GM12891 (cell line): Measurements from ENCODE around the gene NDUFA5.

ENCODE experiments used
- POLR2A ChIP-seq: IDR thresholded peaks from 2 replicates; pipeline ENCODE4 v1.6.1; 2011; ENCODE audit warnings: low read depth, low read length, control low read depth
- POLR2AphosphoS5 ChIP-seq: IDR thresholded peaks from 2 replicates; pipeline ENCODE4 v1.6.1; 2011; ENCODE audit warnings: low read depth, low read length, control low read depth
- TAF1 ChIP-seq: IDR thresholded peaks from 2 replicates; pipeline ENCODE4 v1.6.1; 2011; ENCODE audit warnings: low read depth, low read length, control low read depth

DNA sequence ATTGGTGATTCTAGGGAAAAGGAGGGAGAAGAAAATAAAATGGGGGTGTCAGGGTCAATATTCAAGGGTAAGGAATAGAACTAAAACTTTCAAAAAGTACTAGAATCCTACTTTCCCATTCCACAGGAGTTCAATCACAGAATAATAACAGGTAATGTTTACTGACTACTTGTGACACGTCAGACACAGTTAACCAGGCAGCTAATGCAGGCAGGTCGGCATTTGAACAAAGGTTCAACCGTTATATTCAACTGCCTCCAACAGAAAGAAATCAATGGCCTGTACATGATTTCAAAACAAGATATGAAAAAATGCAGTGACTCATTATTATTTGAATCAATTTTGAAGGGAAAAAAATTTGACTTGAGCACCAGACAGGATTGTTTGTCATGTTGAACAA lies 47.1 kb upstream of the NDUFA5 start:
- TF ChIP-seq POLR2A (no peak), POLR2AphosphoS5 (no peak), TAF1 (no peak)
